ENCODE measurements around the gene KEAP1.
"Not testable (repeated sequence)": the region's sequence is repeated elsewhere in the genome, so short reads cannot be mapped to it uniquely, and the experiment has no call there.

Gene KEAP1

DNA sequence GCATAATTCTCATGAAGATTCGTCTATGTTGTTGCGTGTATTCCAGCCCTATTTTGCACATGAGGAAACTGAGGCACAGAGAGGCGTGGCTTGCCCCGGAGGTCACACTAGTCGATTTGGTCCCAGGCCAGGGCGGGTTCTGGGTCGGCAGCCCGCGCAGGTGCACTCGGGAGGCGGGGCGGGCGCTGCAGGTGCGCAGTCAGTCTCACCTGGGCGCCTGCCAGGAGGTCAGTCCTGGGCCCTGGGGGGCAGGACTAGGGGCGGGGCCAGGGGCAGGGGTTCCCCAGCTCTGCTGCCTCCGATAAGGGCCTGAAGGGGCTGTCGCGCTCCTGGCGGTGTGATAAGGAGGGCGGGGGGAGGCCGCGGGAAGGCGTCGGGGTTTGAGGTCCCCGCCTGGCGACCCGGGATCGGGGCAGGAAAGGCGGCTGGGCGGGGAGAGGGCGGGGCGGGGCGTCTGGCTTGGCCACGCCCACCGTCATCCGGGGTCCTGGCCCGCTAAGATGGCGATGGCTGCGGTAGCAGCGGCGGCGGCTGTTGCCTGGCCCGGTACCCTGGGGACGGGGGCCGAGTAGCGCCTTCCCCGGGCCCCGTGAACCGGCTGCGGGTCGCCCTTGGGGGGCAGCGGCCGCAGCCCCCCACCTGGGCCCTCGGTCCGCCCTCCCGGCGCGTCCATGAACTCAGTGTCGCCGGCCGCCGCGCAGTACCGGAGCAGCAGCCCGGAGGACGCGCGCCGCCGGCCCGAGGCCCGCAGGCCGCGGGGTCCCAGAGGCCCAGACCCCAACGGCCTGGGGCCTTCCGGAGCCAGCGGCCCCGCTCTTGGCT, 40.5 kb upstream of the KEAP1 start, which contains the start of gene ATG4D:
TSS of gene ATG4D (plus strand) at position 485 of the 822 bp plus-strand sequence. CDS start at position 672, 187 bp downstream.
- Histone ChIP-seq H3K27me3 (ENCODE audit: low read length) (no peaks in the 10 kb centered on the region), H3K79me2 (ENCODE audit: insufficient read depth, low read length) (peaks cover 7% of the 10 kb centered on the region; the same call in 1 of the 2 replicates), H3K4me2 (ENCODE audit: low read depth, low read length, poor library complexity, severe bottlenecking) (peak within 1 kb of the TSS; percentile 74), H3F3A (ENCODE audit: insufficient read depth) (peaks cover 10% of the 10 kb centered on the region), H2AFZ (ENCODE audit: low read depth, low read length, severe bottlenecking) (peak within 1 kb of the TSS; percentile 90), H3K27ac (ENCODE audit: low read depth, low read length) (peak within 1 kb of the TSS; percentile 41), H3K9me3 (ENCODE audit: insufficient read depth, low read length) (no peaks in the 10 kb centered on the region), H4K20me1 (ENCODE audit: low read depth, low read length) (no peaks in the 10 kb centered on the region), H3K9me2 (replicated peaks; ENCODE audit: insufficient read depth, low read length) (no peaks in the 10 kb centered on the region), H3K9ac (ENCODE audit: low read length) (peak within 1 kb of the TSS; percentile 92), H3K36me3 (ENCODE audit: low read length) (no peaks in the 10 kb centered on the region), H3K4me3 (ENCODE audit: insufficient read depth, low read length, poor library complexity, severe bottlenecking) (peak within 1 kb of the TSS; percentile 94)
- TF ChIP-seq, protein P1, sequence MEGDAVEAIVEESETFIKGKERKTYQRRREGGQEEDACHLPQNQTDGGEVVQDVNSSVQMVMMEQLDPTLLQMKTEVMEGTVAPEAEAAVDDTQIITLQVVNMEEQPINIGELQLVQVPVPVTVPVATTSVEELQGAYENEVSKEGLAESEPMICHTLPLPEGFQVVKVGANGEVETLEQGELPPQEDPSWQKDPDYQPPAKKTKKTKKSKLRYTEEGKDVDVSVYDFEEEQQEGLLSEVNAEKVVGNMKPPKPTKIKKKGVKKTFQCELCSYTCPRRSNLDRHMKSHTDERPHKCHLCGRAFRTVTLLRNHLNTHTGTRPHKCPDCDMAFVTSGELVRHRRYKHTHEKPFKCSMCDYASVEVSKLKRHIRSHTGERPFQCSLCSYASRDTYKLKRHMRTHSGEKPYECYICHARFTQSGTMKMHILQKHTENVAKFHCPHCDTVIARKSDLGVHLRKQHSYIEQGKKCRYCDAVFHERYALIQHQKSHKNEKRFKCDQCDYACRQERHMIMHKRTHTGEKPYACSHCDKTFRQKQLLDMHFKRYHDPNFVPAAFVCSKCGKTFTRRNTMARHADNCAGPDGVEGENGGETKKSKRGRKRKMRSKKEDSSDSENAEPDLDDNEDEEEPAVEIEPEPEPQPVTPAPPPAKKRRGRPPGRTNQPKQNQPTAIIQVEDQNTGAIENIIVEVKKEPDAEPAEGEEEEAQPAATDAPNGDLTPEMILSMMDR (IDR thresholded peaks at IDR 0.05; ENCODE audit: insufficient read depth, low read length, poor library complexity, severe bottlenecking), result no peak
- TF ChIP-seq EZH2phosphoT487 (conservative IDR thresholded peaks at IDR 0.05; ENCODE audit: low read length), result no peak

DNA sequence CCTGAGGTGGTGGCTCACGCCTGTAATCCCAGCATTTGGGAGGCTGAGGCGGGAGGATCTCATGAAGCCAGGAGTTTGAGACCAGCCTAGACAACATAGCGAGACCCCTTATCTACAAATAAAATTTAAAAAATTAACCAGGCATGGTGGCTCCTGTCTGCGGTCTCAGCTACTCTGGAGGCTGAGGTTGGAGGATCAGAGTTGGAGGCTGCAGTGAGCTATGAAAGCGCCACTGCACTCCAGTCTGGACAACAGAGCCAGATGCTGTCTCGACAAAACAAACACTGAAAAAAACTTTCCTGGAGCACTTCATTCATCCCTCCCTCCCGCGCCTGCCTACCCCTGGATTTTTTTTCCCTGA, 39.9 kb upstream of the KEAP1 start:
- H3K9ac ChIP-seq (ENCODE audit: low read length), result peak overlapping the region; percentile 92; the same call in 1 of the 2 replicates
- no peak overlapping the region for H2AFZ ChIP-seq (ENCODE audit: low read depth, low read length, severe bottlenecking)
- H3K9me2 ChIP-seq (replicated peaks; ENCODE audit: insufficient read depth, low read length), result no peaks in the 10 kb centered on the region
- H4K20me1 ChIP-seq (ENCODE audit: low read depth, low read length), result no peaks in the 10 kb centered on the region
- H3K27ac ChIP-seq (ENCODE audit: low read depth, low read length), result no peak overlapping the region
- H3K36me3 ChIP-seq (ENCODE audit: low read length), result no peaks in the 10 kb centered on the region
- no peaks in the 10 kb centered on the region for H3K9me3 ChIP-seq (ENCODE audit: insufficient read depth, low read length)
- H3K4me3 ChIP-seq (ENCODE audit: insufficient read depth, low read length, poor library complexity, severe bottlenecking), result peak overlapping the region; percentile 94
- H3K27me3 ChIP-seq (ENCODE audit: low read length), result no peaks in the 10 kb centered on the region
- H3K4me2 ChIP-seq (ENCODE audit: low read depth, low read length, poor library complexity, severe bottlenecking), result peak overlapping the region; percentile 74
- peaks cover 7% of the 10 kb centered on the region; the same call in 1 of the 2 replicates for H3K79me2 ChIP-seq (ENCODE audit: insufficient read depth, low read length)
- TF ChIP-seq, protein P1 (IDR thresholded peaks at IDR 0.05; ENCODE audit: insufficient read depth, low read length, poor library complexity, severe bottlenecking), result no peak
- TF ChIP-seq EZH2phosphoT487 (conservative IDR thresholded peaks at IDR 0.05; ENCODE audit: low read length), result no peak
- peaks cover 10% of the 10 kb centered on the region for H3F3A ChIP-seq (ENCODE audit: insufficient read depth)

DNA sequence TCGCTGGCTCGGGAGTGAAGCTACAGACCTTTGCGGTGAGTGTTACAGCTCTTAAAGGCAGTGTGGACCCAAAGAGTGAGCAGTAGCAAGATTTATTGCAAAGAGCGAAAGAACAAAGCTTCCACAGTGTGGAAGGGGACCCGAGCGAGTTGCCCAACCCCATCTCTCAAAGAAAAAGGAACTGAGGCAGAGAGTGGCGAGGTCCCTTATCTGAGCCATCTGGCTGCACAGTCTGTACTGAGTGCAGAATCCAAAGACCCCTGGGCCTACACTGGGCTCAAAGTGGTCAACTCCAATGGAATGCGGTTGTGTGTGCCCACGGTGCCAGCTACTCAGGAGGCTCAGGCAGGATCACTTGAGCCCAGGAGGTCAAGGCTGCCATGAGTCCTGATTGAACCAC, 35.9 kb upstream of the KEAP1 start:
- H3K4me2 ChIP-seq (ENCODE audit: low read depth, low read length, poor library complexity, severe bottlenecking); H3K9me3 ChIP-seq (ENCODE audit: insufficient read depth, low read length): not testable (repeated sequence)

More for the DNA sequence above, 35.9 kb upstream of the KEAP1 start:
- not testable (repeated sequence) for H3K9ac ChIP-seq (ENCODE audit: low read length); H3K36me3 ChIP-seq (ENCODE audit: low read length); H2AFZ ChIP-seq (ENCODE audit: low read depth, low read length, severe bottlenecking); H3K27ac ChIP-seq (ENCODE audit: low read depth, low read length); H3K4me3 ChIP-seq (ENCODE audit: insufficient read depth, low read length, poor library complexity, severe bottlenecking); H3K9me2 ChIP-seq (replicated peaks; ENCODE audit: insufficient read depth, low read length); H4K20me1 ChIP-seq (ENCODE audit: low read depth, low read length); H3K27me3 ChIP-seq (ENCODE audit: low read length); H3K79me2 ChIP-seq (ENCODE audit: insufficient read depth, low read length)
- peaks cover 10% of the 10 kb centered on the region for H3F3A ChIP-seq (ENCODE audit: insufficient read depth)
